Natural killer cell (primary cell): ENCODE data around the gene PPP3CA. TPM values are rescaled to one million over a fixed set of nuclear protein-coding genes. Genes with fewer than 3 reads are reported as not detected.

Source experiments
- ATAC-seq, 3 donors: fragments of 150-1000 bp in 2 of 3; fragments of 200-7000 bp in 1 of 3; cut with Tn5 transposase; 1 replicate in 1 of 3; 2 replicates in 2 of 3; pipeline ENCODE4 v1.10.0; 2021; ENCODE audit warnings: mild to moderate bottlenecking in 2 of 3, moderate library complexity in 2 of 3
- DNase-seq, 2 donors: peaks; one replicate each; pipeline versions ENCODE4 v3.0.0 to v3.0.0-alpha.2; 2013 to 2021; ENCODE audit warnings: mixed read lengths in 1 of 2
- H3K27ac ChIP-seq: one replicate; pipeline ENCODE4 v1.5.1; 2013; ENCODE audit warnings: mild to moderate bottlenecking, low read length
- H3K27me3 ChIP-seq: one replicate; pipeline ENCODE4 v1.6.1; 2013; ENCODE audit warnings: low read length; ENCODE audit not compliant: control insufficient read depth, insufficient read depth
- H3K36me3 ChIP-seq: one replicate; pipeline ENCODE4 v1.6.1; 2013; ENCODE audit warnings: low read length; ENCODE audit not compliant: control insufficient read depth, insufficient read depth
- H3K4me1 ChIP-seq: one replicate; pipeline ENCODE4 v1.6.1; 2013; ENCODE audit warnings: low read length; ENCODE audit not compliant: control insufficient read depth, insufficient read depth
- H3K4me3 ChIP-seq: one replicate; pipeline ENCODE4 v1.5.1; 2013; ENCODE audit warnings: low read length
- H3K9me3 ChIP-seq: one replicate; pipeline ENCODE4 v1.6.1; 2013; ENCODE audit warnings: low read length; ENCODE audit not compliant: control insufficient read depth, insufficient read depth
- H3K27ac Mint-ChIP-seq, 2 donors: one replicate each; pipeline ENCODE4 v1.8.0; 2022; ENCODE audit warnings: mild to moderate bottlenecking in 2 of 2, mixed read lengths in 2 of 2, moderate library complexity in 1 of 2
- H3K27me3 Mint-ChIP-seq, 2 donors: one replicate each; pipeline ENCODE4 v1.8.0; 2022; ENCODE audit warnings: low read depth in 2 of 2, mixed read lengths in 2 of 2
- H3K36me3 Mint-ChIP-seq: one replicate; pipeline ENCODE4 v1.8.0; 2022; ENCODE audit warnings: mixed read lengths
- H3K4me1 Mint-ChIP-seq, 2 donors: one replicate each; pipeline ENCODE4 v1.8.0; 2022; ENCODE audit warnings: mixed read lengths in 2 of 2
- H3K4me3 Mint-ChIP-seq: one replicate; pipeline ENCODE4 v1.8.0; 2022; ENCODE audit warnings: mild to moderate bottlenecking, moderate library complexity, mixed read lengths
- H3K9me3 Mint-ChIP-seq, 2 donors: one replicate each; pipeline ENCODE4 v1.8.0; 2022; ENCODE audit warnings: mixed read lengths in 2 of 2
- WGBS: methylation state at CpG from one replicate; pipeline ENCODE4 v1.1.7; 2013; ENCODE audit warnings: missing lambda C conversion rate; ENCODE audit not compliant: insufficient coverage; 5-methylcytosine and 5-hydroxymethylcytosine counted together
- intact Hi-C: fragments of 100-400 bp; cut with micrococcal nuclease; formaldehyde crosslinking; loops from one replicate; pipeline ENCODE4 v1.14.2; 2022
- total RNA-seq, 4 donors: library from RNA; stranded (reverse); fragments of 120-200 nt in 1 of 4; gene quantifications; one replicate each; pipeline versions ENCODE4 v1.2.3 to v1.2.4, GENCODE V29; 2013 to 2022
- TF ChIP-seq, protein P1 (sequence below): fragments of 200-600 bp; IDR thresholded peaks from one replicate; pipeline ENCODE4 v1.8.0; 2022; ENCODE audit warnings: antibody characterized with exemption

Gene PPP3CA
- total RNA-seq, 3 donors from 2014 or later (not counting 1 experiment from before 2014, with no cell fraction given), result 53.1 to 73.1 (median 58.0) TPM

DNA sequence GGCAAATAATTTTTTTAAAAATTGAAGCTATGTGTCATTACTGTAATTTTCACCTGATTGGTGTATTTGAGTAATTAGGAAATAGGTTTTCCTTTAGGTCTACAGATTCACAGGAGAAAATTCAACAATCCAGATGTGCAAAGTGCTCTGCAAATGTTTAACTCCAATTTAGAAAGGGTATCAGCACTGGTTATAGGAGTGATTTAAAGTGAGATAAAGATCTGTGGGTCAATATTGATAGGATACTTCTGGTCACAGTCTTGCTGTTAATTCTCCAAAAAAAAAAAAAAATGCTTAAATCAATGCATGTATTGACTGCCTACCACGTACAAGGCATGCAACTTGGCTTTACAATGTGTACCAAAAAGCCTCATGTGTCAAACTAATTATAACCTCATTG, 271.3 kb downstream of the PPP3CA start:
- no peaks in the 10 kb centered on the region for H3K9me3 ChIP-seq
- H3K36me3 ChIP-seq, result peaks cover 29% of the 10 kb centered on the region
- H3K4me3 ChIP-seq, result no peak overlapping the region
- no peaks in the 10 kb centered on the region for H3K27me3 ChIP-seq
- Mint-ChIP-seq H3K27me3 (no peaks in the 10 kb centered on the region), H3K27ac (peak overlapping the region in 1 of 2 donors; percentile 16), H3K9me3 (no peaks in the 10 kb centered on the region), H3K4me1 (peaks cover 25 to 33% of the 10 kb centered on the region in 2 donors), H3K36me3 (peaks cover 8% of the 10 kb centered on the region), H3K4me3 (no peak overlapping the region)
- TF ChIP-seq, protein P1, sequence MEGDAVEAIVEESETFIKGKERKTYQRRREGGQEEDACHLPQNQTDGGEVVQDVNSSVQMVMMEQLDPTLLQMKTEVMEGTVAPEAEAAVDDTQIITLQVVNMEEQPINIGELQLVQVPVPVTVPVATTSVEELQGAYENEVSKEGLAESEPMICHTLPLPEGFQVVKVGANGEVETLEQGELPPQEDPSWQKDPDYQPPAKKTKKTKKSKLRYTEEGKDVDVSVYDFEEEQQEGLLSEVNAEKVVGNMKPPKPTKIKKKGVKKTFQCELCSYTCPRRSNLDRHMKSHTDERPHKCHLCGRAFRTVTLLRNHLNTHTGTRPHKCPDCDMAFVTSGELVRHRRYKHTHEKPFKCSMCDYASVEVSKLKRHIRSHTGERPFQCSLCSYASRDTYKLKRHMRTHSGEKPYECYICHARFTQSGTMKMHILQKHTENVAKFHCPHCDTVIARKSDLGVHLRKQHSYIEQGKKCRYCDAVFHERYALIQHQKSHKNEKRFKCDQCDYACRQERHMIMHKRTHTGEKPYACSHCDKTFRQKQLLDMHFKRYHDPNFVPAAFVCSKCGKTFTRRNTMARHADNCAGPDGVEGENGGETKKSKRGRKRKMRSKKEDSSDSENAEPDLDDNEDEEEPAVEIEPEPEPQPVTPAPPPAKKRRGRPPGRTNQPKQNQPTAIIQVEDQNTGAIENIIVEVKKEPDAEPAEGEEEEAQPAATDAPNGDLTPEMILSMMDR, result no peak
- no peaks in the 10 kb centered on the region for H3K4me1 ChIP-seq
- DNase-seq (no peak), ATAC-seq (no peak)
- intact Hi-C loops, result no loop called here
- H3K27ac ChIP-seq, result no peak overlapping the region
- WGBS, result 93% methylated on average over 1 of the region's 1 CpG

DNA sequence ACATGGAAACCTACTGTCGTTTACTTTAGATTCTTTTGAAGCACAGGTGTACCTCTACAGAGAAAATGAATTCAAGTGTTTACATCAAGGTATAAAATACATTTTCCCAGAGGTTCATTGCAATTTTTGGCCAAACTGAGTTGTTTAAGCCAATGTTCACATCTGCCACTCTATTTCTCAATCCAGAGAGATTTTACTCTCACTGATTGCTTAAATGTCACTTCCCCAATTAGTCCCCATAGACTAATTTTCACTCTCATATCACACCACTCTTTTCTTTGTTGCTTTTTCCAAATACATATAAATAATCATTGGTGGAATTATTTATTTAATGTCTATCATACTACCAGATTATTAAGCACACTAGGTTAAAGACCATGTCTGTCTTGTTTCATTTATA, 271.8 kb downstream of the PPP3CA start:
- Histone ChIP-seq H3K9me3 (no peaks in the 10 kb centered on the region), H3K27ac (no peak overlapping the region), H3K36me3 (peaks cover 26% of the 10 kb centered on the region), H3K4me3 (no peak overlapping the region), H3K27me3 (no peaks in the 10 kb centered on the region), H3K4me1 (no peaks in the 10 kb centered on the region)
- Mint-ChIP-seq H3K27ac (no peak overlapping the region), H3K4me1 (peaks cover 25 to 33% of the 10 kb centered on the region in 2 donors), H3K9me3 (no peaks in the 10 kb centered on the region), H3K27me3 (no peaks in the 10 kb centered on the region), H3K36me3 (peaks cover 8% of the 10 kb centered on the region), H3K4me3 (no peak overlapping the region)
- no peak for DNase-seq
- TF ChIP-seq, protein P1, result no peak
- 100% methylated on average over 1 of the region's 1 CpG for WGBS
- intact Hi-C loops, result no loop called here
- no peak for ATAC-seq

DNA sequence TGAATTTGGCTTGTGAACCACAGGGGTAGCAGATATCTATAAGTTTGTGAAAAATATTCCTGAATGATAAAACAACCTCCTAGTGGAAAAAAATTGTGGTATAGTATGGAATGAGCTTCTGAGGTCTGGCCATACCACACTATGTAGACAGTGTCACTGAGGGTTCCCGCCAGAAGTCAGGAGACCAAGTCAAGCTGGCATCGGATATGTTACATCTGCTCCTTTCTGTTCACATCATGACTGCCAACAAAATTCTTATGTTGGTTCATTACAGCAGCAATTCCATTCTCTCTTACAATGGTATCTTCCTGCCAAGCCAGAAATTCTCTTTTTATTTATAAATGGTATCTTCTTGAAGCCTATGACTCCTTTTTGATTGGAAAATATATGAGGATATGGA, 273.0 kb downstream of the PPP3CA start:
- H3K27me3 ChIP-seq, result no peaks in the 10 kb centered on the region
- H3K27ac Mint-ChIP-seq, result no peak overlapping the region
- H3K4me1 ChIP-seq, result no peaks in the 10 kb centered on the region
- peaks cover 25 to 33% of the 10 kb centered on the region in 2 donors for H3K4me1 Mint-ChIP-seq
- intact Hi-C loops, result no loop called here
- no peaks in the 10 kb centered on the region for H3K27me3 Mint-ChIP-seq
- peaks cover 8% of the 10 kb centered on the region for H3K36me3 Mint-ChIP-seq
- H3K9me3 Mint-ChIP-seq, result no peaks in the 10 kb centered on the region
- H3K9me3 ChIP-seq, result no peaks in the 10 kb centered on the region
- ATAC-seq (no peak), DNase-seq (no peak)
- 89% methylated on average over 2 of the region's 2 CpGs for WGBS
- H3K4me3 ChIP-seq, result no peak overlapping the region
- H3K27ac ChIP-seq, result no peak overlapping the region
- peaks cover 20% of the 10 kb centered on the region for H3K36me3 ChIP-seq
- no peak overlapping the region for H3K4me3 Mint-ChIP-seq
- TF ChIP-seq, protein P1, result no peak

DNA sequence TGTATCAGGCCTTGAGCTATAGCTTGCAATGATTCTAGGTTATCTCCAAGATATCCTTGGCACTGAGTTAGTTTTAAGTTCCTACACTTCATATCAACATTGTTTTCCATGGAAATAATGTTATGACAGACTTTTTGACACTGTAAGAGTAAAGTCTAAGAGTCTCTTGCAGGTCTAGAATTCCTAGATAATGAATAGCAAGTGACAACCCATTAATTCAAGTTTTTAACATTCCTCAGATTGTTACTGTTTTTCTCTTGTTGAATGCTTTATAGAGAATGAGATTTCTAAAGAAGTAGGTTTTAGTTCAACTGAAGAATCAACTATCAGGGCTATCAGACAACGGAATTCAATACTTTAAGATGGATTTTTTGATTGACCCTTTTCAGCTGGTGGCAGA, 276.1 kb downstream of the PPP3CA start:
- Mint-ChIP-seq H3K27me3 (no peaks in the 10 kb centered on the region), H3K9me3 (no peaks in the 10 kb centered on the region), H3K36me3 (peaks cover 8% of the 10 kb centered on the region), H3K4me1 (peaks cover 14 to 16% of the 10 kb centered on the region in 2 donors), H3K27ac (no peak overlapping the region), H3K4me3 (no peak overlapping the region)
- DNase-seq (no peak), ATAC-seq (no peak)
- Histone ChIP-seq H3K36me3 (peaks cover 13% of the 10 kb centered on the region), H3K27me3 (no peaks in the 10 kb centered on the region), H3K4me1 (no peaks in the 10 kb centered on the region), H3K4me3 (no peak overlapping the region), H3K27ac (no peak overlapping the region), H3K9me3 (no peaks in the 10 kb centered on the region)
- intact Hi-C loops, result no loop called here
- 100% methylated on average over 1 of the region's 1 CpG for WGBS
- TF ChIP-seq, protein P1, result no peak
